ENCODE data around the gene VHLL.

GRCh38 chr1:156283521-156283920 lies 15.6 kb downstream of the VHLL start:
- no peak for TF ChIP-seq CTCF (IDR thresholded peaks at IDR 0.05)
- no peak for TF ChIP-seq POLR2AphosphoS5 (IDR thresholded peaks at IDR 0.05)
- TF ChIP-seq EP300 (IDR thresholded peaks at IDR 0.05) = no peak

All from stomach (tissue), 4 donors.